Fibroblast of lung (primary cell): Measurements from ENCODE around the gene KLHDC7A. TPM values are rescaled to one million over a fixed set of nuclear protein-coding genes. Genes with fewer than 3 reads are reported as not detected.

Source experiments
- DNase-seq, 2 donors: peaks; one replicate each; pipeline versions ENCODE4 v3.0.0 to v3.0.0-alpha.2; 2010; ENCODE audit warnings: low read depth in 2 of 2
- H2AFZ ChIP-seq: 2 replicates; pipeline ENCODE4 v1.5.1; 2012; ENCODE audit warnings: low read length, control low read depth, inconsistent platforms
- H3K27ac ChIP-seq: 2 replicates; pipeline ENCODE4 v1.5.1; 2011; ENCODE audit warnings: low read length, control low read depth; ENCODE audit not compliant: insufficient read depth
- H3K27me3 ChIP-seq: 2 replicates; pipeline ENCODE4 v1.5.1; 2011; ENCODE audit warnings: mild to moderate bottlenecking, low read length; ENCODE audit not compliant: control insufficient read depth, insufficient read depth
- H3K36me3 ChIP-seq: 2 replicates; pipeline ENCODE4 v1.5.1; 2011; ENCODE audit warnings: low read length; ENCODE audit not compliant: control insufficient read depth, insufficient read depth
- H3K4me1 ChIP-seq: 2 replicates; pipeline ENCODE4 v1.5.1; 2011; ENCODE audit warnings: low read length; ENCODE audit not compliant: control insufficient read depth, insufficient read depth; ENCODE audit errors: extremely low read depth
- H3K4me2 ChIP-seq: 2 replicates; pipeline ENCODE4 v1.5.1; 2011; ENCODE audit warnings: low read length, control low read depth; ENCODE audit not compliant: insufficient read depth; ENCODE audit errors: extremely low read depth
- H3K4me3 ChIP-seq, 4 experiments: fragments of 200-600 bp in 1 of 4; sonication (generic) in 1 of 4; replicated peaks in 1 of 4; 2 replicates each; pipeline ENCODE4 v1.5.1; 2011 to 2016; ENCODE audit warnings: low read length in 4 of 4, low read depth in 3 of 4, mild to moderate bottlenecking in 3 of 4, control low read depth in 2 of 4, inconsistent platforms in 1 of 4, mixed read lengths in 1 of 4; ENCODE audit not compliant: insufficient read depth in 1 of 4; ENCODE audit errors: control extremely low read depth in 1 of 4
- H3K79me2 ChIP-seq: 2 replicates; pipeline ENCODE4 v1.5.1; 2012; ENCODE audit warnings: mild to moderate bottlenecking, low read length, inconsistent platforms; ENCODE audit not compliant: control insufficient read depth, insufficient read depth
- H3K9ac ChIP-seq: 2 replicates; pipeline ENCODE4 v1.5.1; 2011; ENCODE audit warnings: mild to moderate bottlenecking, low read length, control low read depth; ENCODE audit not compliant: insufficient read depth
- H3K9me3 ChIP-seq: 2 replicates; pipeline ENCODE4 v1.5.1; 2012; ENCODE audit warnings: low read depth, low read length; ENCODE audit not compliant: control insufficient read depth, insufficient read depth
- H4K20me1 ChIP-seq: 2 replicates; pipeline ENCODE4 v1.5.1; 2011; ENCODE audit warnings: low read length; ENCODE audit not compliant: control insufficient read depth, insufficient read depth; ENCODE audit errors: extremely low read depth
- EZH2 ChIP-seq: IDR thresholded peaks from 2 replicates; pipeline ENCODE4 v1.5.1; 2012; ENCODE audit warnings: low read length, control low read depth, mild to moderate bottlenecking; ENCODE audit errors: missing control alignments
- polyA plus RNA-seq, 2 donors: library from polyadenylated mRNA; depleted of rRNA in 1 of 2; stranded (reverse) in 1 of 2; unstranded in 1 of 2; fragments of >200 nt; gene quantifications; 2 replicates each; pipeline ENCODE4 v1.2.1, GENCODE V29; 2011 to 2012; ENCODE audit warnings: missing spikeins in 1 of 2
- total RNA-seq: library from RNA; depleted of rRNA; stranded (reverse); fragments of >200 nt; gene quantifications from 2 replicates; pipeline ENCODE4 v1.2.1, GENCODE V29; 2014
- TF ChIP-seq, protein P1 (sequence below), 2 donors: IDR thresholded peaks in 1 of 2; conservative IDR thresholded peaks in 1 of 2; 1 replicate in 1 of 2; 2 replicates in 1 of 2; pipeline ENCODE4 v1.5.1; 2011 to 2012; ENCODE audit warnings: low read length in 2 of 2, control low read depth in 1 of 2, inconsistent platforms in 1 of 2, low read depth in 1 of 2, mild to moderate bottlenecking in 1 of 2

Gene KLHDC7A
- total and polyA plus RNA-seq, 2 donors (not counting 1 experiment from before 2014, with no cell fraction given), result not detected

DNA sequence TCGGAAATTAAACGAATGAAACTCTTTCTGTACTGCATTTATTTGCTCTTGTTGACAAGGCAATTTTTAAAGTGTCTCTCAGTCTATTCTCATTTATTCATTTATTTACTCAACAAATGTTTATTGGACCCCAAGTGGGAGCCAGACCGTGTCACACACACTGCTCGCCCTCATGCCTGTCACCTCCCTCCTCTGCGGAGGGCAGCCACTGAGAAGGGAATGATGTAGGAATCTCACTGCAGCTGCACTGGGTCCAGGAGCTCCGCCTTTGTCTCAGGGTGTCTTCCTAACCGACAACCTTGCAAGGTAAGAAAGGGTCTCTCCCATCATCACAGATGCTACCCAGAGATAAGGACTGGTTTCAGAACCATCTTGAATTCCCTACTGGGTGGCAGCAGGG, 14.1 kb upstream of the KLHDC7A start:
- no peak overlapping the region for H3K4me2 ChIP-seq
- H3K27me3 ChIP-seq, result no peaks in the 10 kb centered on the region
- H4K20me1 ChIP-seq, result no peaks in the 10 kb centered on the region
- H3K27ac ChIP-seq, result no peak overlapping the region
- no peak overlapping the region for H3K4me3 ChIP-seq
- no peak for DNase-seq
- H3K9ac ChIP-seq, result no peak overlapping the region
- H3K9me3 ChIP-seq, result no peaks in the 10 kb centered on the region
- no peak for TF ChIP-seq EZH2
- TF ChIP-seq, protein P1, sequence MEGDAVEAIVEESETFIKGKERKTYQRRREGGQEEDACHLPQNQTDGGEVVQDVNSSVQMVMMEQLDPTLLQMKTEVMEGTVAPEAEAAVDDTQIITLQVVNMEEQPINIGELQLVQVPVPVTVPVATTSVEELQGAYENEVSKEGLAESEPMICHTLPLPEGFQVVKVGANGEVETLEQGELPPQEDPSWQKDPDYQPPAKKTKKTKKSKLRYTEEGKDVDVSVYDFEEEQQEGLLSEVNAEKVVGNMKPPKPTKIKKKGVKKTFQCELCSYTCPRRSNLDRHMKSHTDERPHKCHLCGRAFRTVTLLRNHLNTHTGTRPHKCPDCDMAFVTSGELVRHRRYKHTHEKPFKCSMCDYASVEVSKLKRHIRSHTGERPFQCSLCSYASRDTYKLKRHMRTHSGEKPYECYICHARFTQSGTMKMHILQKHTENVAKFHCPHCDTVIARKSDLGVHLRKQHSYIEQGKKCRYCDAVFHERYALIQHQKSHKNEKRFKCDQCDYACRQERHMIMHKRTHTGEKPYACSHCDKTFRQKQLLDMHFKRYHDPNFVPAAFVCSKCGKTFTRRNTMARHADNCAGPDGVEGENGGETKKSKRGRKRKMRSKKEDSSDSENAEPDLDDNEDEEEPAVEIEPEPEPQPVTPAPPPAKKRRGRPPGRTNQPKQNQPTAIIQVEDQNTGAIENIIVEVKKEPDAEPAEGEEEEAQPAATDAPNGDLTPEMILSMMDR (conservative IDR thresholded peaks at IDR 0.05 in 1 of 2, IDR thresholded peaks at IDR 0.05 in 1 of 2; ENCODE audit: low read depth in 1 of 2, low read length in 2 of 2), result no peak
- H2AFZ ChIP-seq, result no peak overlapping the region
- H3K4me1 ChIP-seq, result no peaks in the 10 kb centered on the region
- H3K79me2 ChIP-seq, result no peaks in the 10 kb centered on the region
- H3K36me3 ChIP-seq, result no peaks in the 10 kb centered on the region

DNA sequence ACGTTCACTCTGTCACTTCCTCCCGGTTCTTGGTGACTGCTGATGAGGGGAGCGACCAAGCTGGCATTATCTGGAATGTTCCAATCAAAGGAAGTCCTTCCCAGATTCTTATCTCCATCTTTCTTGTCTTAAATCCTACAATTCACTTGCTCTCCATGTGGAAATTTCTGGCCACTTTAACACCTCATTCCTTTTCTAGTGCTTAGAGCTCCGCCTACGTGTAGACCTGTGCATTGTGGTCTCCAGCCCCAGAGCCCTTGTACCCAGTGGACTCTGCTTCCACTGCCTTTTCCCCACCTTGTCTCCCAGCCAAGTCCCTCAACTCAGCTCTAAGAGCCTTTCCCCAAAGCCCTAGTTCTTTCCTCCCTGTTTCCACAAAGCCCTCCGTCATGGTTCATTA, 12.2 kb upstream of the KLHDC7A start:
- H3K9ac ChIP-seq, result no peak overlapping the region
- no peaks in the 10 kb centered on the region for H3K9me3 ChIP-seq

DNA sequence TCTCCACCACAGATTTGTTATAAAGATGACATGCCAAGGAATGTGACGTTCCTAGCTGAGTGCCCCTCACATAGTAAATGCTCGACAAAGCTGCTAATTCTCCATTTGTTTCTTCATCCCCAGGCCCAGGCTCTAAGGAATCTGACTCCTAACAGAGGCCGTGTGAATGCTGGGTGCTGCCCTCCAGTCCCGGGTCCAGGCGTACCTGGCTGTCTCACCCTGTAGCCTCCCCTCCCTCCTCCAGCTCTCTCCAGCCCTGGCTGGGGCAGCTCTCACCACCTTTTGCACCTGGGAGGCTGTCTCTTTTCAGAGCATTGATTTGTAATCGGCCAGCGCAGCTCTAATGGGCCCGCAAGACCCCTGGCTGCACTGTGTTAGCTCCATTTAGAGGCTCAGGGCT, 11.2 kb upstream of the KLHDC7A start:
- Histone ChIP-seq H3K4me2 (no peak overlapping the region), H3K27me3 (no peaks in the 10 kb centered on the region), H2AFZ (no peak overlapping the region), H3K9me3 (no peaks in the 10 kb centered on the region), H4K20me1 (no peaks in the 10 kb centered on the region), H3K4me1 (no peaks in the 10 kb centered on the region), H3K27ac (no peak overlapping the region), H3K36me3 (no peaks in the 10 kb centered on the region), H3K9ac (no peak overlapping the region), H3K79me2 (no peaks in the 10 kb centered on the region), H3K4me3 (no peak overlapping the region)
- no peak for TF ChIP-seq EZH2
- TF ChIP-seq, protein P1 (conservative IDR thresholded peaks at IDR 0.05 in 1 of 2, IDR thresholded peaks at IDR 0.05 in 1 of 2; ENCODE audit: low read depth in 1 of 2, low read length in 2 of 2), result no peak
- no peak for DNase-seq

More for the DNA sequence above, 12.2 kb upstream of the KLHDC7A start:
- DNase-seq, result no peak
- Histone ChIP-seq H3K79me2 (no peaks in the 10 kb centered on the region), H4K20me1 (no peaks in the 10 kb centered on the region), H3K4me2 (no peak overlapping the region), H3K27ac (no peak overlapping the region), H3K27me3 (no peaks in the 10 kb centered on the region), H3K4me3 (no peak overlapping the region), H2AFZ (no peak overlapping the region), H3K36me3 (no peaks in the 10 kb centered on the region), H3K4me1 (no peaks in the 10 kb centered on the region)
- TF ChIP-seq EZH2, result no peak
- TF ChIP-seq, protein P1 (conservative IDR thresholded peaks at IDR 0.05 in 1 of 2, IDR thresholded peaks at IDR 0.05 in 1 of 2; ENCODE audit: low read depth in 1 of 2, low read length in 2 of 2), result no peak
